GM21381 (cell line): ENCODE results near the gene GPR153.
A peak's percentile ranks its signal among the peaks of the same experiment; 100 is the strongest.

Experiments used
- ATAC-seq: cut with Tn5 transposase; IDR thresholded peaks from one replicate; pipeline ENCODE4 v1.9.1; 2021; ENCODE audit warnings: mild to moderate bottlenecking, moderate library complexity; ENCODE audit not compliant: unreplicated experiment

The GPR153 gene

DNA sequence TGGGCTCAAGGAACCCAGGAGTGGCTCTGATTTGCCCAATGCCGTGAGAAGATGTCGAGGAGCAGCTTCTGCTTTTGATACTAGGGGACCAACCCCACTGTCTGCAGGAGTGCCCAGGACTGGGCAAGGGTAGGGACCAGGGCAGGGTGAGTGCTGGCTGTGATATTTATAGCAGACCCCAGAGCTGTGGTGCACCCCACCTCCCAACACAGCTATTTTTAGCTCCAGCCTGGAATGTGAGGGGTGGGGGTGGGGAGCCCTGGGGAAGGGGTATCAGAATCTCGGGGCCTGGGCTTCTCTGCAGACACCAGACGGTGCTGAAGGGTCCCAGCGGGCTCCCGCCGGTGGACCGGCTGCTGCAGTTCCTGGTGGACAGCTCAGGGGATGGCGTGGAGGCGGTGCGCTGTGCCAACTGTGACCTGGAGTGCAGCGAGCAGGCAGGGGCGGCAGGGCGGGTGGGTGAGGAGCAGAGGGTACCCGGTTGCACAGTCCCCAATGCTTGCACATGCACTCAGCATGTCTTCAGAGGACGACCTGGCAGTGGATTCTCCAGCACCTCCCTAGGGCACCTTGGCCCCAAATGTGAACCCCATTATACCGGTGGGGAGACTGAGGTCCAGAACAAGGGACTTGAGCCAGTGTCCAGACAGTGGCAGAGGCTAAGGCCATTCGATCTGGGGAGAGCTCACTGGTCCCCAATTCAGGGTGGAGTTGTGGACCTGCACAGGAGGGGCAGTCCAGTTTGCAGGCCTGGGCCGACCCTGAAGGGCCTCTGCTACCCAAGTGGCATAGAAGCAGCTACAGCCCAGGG, 53.6 kb downstream of the GPR153 start:
- no peak for ATAC-seq

DNA sequence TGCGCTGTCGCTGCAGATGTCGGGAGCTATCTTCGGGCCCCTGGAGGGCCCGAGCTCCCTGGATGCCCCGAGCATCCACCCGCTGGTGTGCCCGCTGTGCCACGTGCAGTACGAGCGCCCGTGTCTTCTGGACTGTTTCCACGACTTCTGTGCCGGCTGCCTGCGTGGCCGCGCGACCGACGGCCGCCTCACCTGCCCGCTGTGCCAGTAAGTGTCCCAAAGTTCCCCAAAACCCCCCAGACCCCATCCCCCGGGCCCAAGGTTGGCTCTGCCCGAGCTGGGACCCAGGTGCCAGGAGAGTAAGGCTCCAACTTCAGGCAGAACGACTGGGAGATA, 54.4 kb downstream of the GPR153 start:
- ATAC-seq = no peak

DNA sequence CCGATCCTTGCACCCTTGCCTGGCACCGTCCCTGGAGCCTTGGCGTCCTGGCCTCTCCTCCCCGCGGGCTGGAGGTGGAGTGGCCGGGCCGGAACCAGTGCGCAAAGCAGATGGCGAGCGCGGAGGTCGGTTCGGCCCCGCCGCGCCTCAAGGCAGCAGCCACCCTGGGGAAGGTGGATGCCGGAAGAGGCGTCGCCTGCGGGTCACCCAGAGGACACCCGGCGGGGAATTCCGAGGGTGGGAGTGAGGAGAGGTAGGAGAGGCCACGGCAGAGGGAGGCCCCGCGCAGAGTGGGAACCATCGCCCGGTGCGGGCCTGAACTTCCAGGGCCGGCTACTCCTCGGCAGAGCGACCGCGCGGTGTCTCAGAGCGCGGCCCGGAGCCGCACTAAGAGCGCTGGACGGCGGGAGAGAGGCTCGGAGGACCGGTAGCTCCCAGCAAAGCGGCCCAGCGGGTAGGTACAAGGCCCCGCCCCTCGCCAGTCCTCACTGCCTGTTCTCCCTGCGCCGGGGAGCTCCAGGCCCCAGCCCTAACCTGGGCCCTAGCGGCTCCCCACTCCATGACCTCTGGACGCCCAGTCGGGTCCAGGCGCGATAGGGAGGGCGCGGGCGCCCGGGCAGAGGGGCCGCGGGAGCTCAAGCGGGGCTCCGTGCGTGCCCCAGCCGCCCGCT, 54.9 kb downstream of the GPR153 start, which contains the start of gene RNF207:
TSS of gene RNF207 (plus strand) at position 271 of the 671 bp plus-strand sequence. CDS start 417 bp downstream, outside the sequence.
- peak; percentile 52 for ATAC-seq

DNA sequence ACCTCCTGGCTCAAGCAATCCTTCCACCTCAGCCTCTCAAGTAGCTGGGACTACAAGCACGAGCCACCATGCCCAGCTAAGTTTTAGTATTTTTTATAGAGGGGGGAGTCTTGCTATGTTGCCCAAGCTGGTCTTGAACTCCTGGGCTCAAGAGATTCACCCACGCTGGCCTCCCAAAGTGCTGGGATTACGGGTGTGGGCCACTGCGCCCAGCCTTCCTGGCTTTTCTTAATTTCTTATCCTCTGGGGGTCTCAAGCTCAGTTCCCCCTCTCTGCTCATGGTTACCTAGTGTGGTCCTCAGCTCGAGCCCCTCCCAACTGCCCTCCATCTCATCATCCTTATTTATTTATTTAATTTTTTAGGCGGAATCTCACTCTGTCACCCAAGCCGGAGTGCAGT, 58.6 kb downstream of the GPR153 start:
- no peak for ATAC-seq

DNA sequence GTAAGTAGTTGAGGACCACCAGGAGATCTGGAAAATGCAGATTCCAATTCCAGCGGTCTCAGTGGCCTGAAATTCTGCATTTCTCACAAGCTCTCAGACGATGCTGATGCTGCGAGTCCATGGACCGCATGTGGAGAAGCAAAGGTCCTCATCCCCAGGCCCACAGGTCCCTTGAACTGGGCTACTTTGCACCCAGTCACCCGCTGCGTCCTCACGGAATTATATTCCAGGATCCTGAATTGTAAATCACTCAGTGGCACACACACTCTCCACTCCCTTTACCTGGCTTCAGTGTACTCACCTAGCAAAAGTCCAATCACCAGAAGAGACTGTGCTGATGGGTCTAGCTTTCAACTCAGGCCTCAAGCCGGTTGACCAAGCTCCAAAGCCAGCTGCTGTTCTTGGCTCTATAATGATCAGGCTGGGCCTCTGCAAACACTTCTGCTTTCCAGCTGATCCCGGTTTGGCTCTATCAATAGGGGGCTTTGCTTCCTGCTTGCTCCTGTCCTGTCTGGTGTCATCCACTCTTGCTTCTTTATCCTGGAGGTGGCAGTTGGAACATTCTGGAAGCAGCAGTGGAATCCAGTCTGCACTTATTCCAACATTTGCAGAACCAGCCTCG, 60.6 kb downstream of the GPR153 start:
- ATAC-seq = no peak

DNA sequence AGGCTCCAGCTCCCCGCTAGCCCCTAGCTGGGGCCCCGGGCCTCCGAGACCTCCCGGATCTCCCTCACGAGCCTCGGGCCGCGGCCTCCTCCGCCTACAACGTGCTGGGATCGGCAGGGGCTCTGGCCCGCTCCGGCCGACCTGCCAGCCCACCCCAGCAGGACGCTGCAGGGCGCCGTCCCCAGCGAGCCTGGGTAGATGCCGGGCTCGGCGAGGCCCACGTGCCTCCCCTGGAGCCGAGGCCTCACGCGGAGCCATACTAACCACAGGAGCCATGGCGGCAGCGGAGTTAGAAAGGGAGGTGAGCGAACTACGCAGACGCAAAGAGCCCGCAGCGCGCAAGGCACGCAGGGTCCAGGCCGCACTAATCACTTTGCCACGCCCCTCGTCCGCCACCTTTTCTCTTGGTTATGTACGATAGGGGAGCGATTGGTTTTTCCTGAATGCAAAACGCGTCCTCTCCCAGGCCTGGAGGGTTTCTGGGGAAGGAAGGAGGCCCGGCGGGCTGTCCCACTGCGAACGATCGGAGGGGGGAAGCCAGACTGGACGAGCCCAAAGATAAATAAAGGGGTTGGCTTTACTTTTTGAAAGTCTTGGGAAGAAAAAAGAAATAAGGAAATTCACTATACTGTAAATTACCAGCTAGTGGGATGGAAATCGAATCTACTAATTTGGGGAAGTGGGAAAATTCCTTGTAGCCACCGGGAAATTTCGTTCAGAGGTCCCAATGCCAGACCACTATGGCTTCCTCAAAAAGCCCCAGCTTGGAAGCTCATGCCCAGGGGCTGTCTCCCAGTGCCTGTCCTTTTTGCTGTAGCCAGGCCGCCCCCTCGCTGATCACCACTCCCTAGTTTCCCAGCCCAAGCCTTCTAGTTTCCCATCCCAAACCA, 61.4 kb downstream of the GPR153 start, which contains the start of gene RPL22:
TSS of gene RPL22 (minus strand) at position 298 of the 890 bp plus-strand sequence. CDS start at position 276, 22 bp downstream.
- peak; percentile 96 for ATAC-seq

DNA sequence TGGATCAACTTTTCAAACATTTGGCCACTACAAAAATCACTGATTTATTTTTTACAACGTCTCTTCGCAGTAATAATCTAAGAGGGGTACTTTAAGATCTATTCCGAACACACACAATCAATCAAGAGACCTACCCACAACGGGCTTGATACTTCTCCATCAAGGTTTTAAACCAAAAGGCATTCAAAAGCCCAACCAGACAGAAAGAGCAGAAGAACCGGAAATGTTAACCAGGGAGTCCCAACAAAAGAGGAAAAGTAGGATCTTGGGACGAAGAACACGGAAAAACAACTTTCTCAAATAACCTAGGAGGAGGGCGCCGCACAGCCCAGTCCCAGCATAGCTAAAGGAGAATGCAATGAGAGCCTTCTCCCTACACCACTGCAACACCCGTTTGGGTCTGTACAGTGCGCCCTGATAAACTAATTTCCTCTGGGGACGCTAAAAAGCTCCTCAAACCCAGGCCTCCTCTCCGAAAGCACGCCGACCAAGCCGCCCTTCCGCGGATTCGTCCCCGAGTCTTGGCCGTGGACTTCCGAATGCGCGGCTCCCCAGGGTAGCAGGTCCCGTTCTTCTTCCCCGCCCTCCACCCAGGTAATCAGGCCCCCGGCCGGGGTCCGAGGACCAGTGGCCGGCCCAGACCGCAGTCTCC, 62.1 kb downstream of the GPR153 start:
- ATAC-seq = peak; percentile 26

DNA sequence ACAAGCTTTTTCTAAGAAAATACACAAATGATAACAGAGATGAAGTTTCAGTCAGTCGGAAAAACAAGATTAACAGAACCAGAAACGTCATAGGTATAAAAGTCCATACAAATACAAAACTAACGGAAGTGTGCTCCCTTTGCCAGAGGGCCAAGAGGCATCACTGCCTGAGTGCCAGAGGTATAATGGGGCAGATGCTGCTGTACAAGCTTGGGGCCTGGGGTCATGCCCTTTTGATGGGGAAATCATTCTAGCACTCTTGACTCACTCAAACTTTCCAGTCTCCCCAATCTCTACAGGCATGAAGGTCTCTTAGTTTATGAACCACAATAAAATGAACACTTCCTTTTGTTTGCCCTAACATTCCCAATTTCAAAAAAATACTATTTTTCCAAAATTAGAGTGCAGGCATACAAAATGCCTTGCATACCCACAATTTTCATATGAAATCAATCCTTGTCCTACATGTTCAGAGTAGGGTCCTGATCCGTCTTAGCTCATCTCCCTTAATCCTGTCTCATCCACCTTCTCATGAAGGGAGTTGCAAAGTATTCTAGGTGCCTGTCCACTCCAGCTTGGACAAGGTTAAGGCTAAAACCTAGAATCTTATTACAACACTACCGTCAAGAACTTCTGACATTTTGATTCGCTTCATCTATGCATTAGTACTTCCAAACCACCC, 63.0 kb downstream of the GPR153 start:
- ATAC-seq = no peak
